ENCODE data around the gene BACE1-AS.

The BACE1-AS gene

GRCh38 chr11:117333917-117334316 is 42.8 kb downstream of the BACE1-AS start:
- DNase-seq = no peak
- Histone ChIP-seq H3K4me3 (ENCODE audit: low read depth, low read length) (no peak overlapping the region), H3K36me3 (0 out of 2 replicates have a peak, but pooled peaks cover 2% of the 10 kb centered on the region), H3K9me3 (no peaks in the 10 kb centered on the region), H3K27me3 (no peaks in the 10 kb centered on the region), H3K4me1 (0 out of 2 replicates have a peak, but pooled peaks cover 2% of the 10 kb centered on the region)
- TF ChIP-seq CTCF (IDR thresholded peaks at IDR 0.05; ENCODE audit: low read depth, low read length) = no peak

GRCh38 chr11:117334896-117335295 is 43.8 kb downstream of the BACE1-AS start:
- no peak for TF ChIP-seq CTCF (IDR thresholded peaks at IDR 0.05; ENCODE audit: low read depth, low read length)
- no peaks in the 10 kb centered on the region for H3K27me3 ChIP-seq
- DNase-seq = no peak
- no peaks in the 10 kb centered on the region for H3K9me3 ChIP-seq
- no peaks in the 10 kb centered on the region for H3K4me1 ChIP-seq
- H3K4me3 ChIP-seq (ENCODE audit: low read depth, low read length) = no peak overlapping the region
- peaks cover 2% of the 10 kb centered on the region; the same call in 1 of the 2 replicates for H3K36me3 ChIP-seq

- DNase-seq = no peak
- Histone ChIP-seq H3K9me3 (no peaks in the 10 kb centered on the region), H3K4me3 (ENCODE audit: low read depth, low read length) (no peak overlapping the region), H3K4me1 (no peaks in the 10 kb centered on the region), H3K36me3 (peaks cover 2% of the 10 kb centered on the region; the same call in 1 of the 2 replicates), H3K27me3 (no peaks in the 10 kb centered on the region)
- no peak for TF ChIP-seq CTCF (IDR thresholded peaks at IDR 0.05; ENCODE audit: low read depth, low read length)
These were observed 44.3 kb downstream of the BACE1-AS start for GRCh38 chr11:117335399-117335798.

GRCh38 chr11:117337076-117337475 is 45.9 kb downstream of the BACE1-AS start:
- no peak for DNase-seq
- Histone ChIP-seq H3K36me3 (peaks cover 7% of the 10 kb centered on the region), H3K4me1 (peaks cover under 1% of the 10 kb centered on the region; the same call in 1 of the 2 replicates), H3K27me3 (no peaks in the 10 kb centered on the region), H3K4me3 (ENCODE audit: low read depth, low read length) (no peak overlapping the region), H3K9me3 (no peaks in the 10 kb centered on the region)
- TF ChIP-seq CTCF (IDR thresholded peaks at IDR 0.05; ENCODE audit: low read depth, low read length) = no peak

Measured in BE2C (cell line).